CD14-positive monocyte (primary cell): ENCODE data around the gene PKP3. TPM values are rescaled to one million over a fixed set of nuclear protein-coding genes. Genes with fewer than 3 reads are reported as not detected.

Source experiments
- DNase-seq, 3 donors: peaks; one replicate each; pipeline ENCODE4 v3.0.0-alpha.2; 2011 to 2022
- H2AFZ ChIP-seq: 2 replicates; pipeline ENCODE4 v1.6.0; 2012; ENCODE audit warnings: mild to moderate bottlenecking, low read depth, low read length, inconsistent platforms; ENCODE audit not compliant: insufficient read depth, poor library complexity, severe bottlenecking
- H3K27ac ChIP-seq, 2 donors: 1 replicate in 1 of 2; 2 replicates in 1 of 2; pipeline ENCODE4 v1.5.1; 2012 to 2013; ENCODE audit warnings: low read length in 2 of 2, control low read depth in 1 of 2, inconsistent platforms in 1 of 2, low read depth in 1 of 2, mild to moderate bottlenecking in 1 of 2
- H3K27me3 ChIP-seq, 2 donors: one replicate each; pipeline versions ENCODE4 v1.6.0 to v1.6.1; 2011 to 2013; ENCODE audit warnings: low read length in 2 of 2; ENCODE audit not compliant: control insufficient read depth in 2 of 2, insufficient read depth in 2 of 2
- H3K36me3 ChIP-seq, 2 donors: replicated peaks in 1 of 2; 1 replicate in 1 of 2; 2 replicates in 1 of 2; pipeline versions ENCODE4 v1.5.1 to v1.6.1; 2012 to 2013; ENCODE audit warnings: low read length in 2 of 2, control low read depth in 1 of 2, inconsistent platforms in 1 of 2, mild to moderate bottlenecking in 1 of 2; ENCODE audit not compliant: insufficient read depth in 2 of 2, control insufficient read depth in 1 of 2
- H3K4me1 ChIP-seq, 2 donors: 1 replicate in 1 of 2; 2 replicates in 1 of 2; pipeline versions ENCODE4 v1.5.1 to v1.6.1; 2012 to 2013; ENCODE audit warnings: low read length in 2 of 2, control low read depth in 1 of 2, inconsistent platforms in 1 of 2, mild to moderate bottlenecking in 1 of 2, moderate library complexity in 1 of 2; ENCODE audit not compliant: insufficient read depth in 2 of 2, control insufficient read depth in 1 of 2
- H3K4me2 ChIP-seq: replicated peaks from 2 replicates; pipeline ENCODE3; 2012; ENCODE audit warnings: low read length, moderate library complexity, mild to moderate bottlenecking; ENCODE audit not compliant: poor library complexity, severe bottlenecking; ENCODE audit errors: extremely low read depth
- H3K4me3 ChIP-seq, 3 experiments: fragments of 200-600 bp in 1 of 3; sonication (generic) in 1 of 3; replicated peaks in 1 of 3; 1 replicate in 2 of 3; 2 replicates in 1 of 3; pipeline ENCODE4 v1.5.1; 2011 to 2013; ENCODE audit warnings: low read length in 3 of 3, mild to moderate bottlenecking in 3 of 3, control low read depth in 2 of 3, low read depth in 2 of 3, inconsistent platforms in 1 of 3, moderate library complexity in 1 of 3
- H3K79me2 ChIP-seq: 2 replicates; pipeline ENCODE4 v1.6.0; 2012; ENCODE audit warnings: mild to moderate bottlenecking, control low read depth, inconsistent platforms, low read length, moderate library complexity; ENCODE audit not compliant: insufficient read depth
- H3K9ac ChIP-seq: 2 replicates; pipeline ENCODE4 v1.6.0; 2017; ENCODE audit warnings: low read length, mild to moderate bottlenecking; ENCODE audit not compliant: insufficient read depth, poor library complexity, severe bottlenecking
- H3K9me3 ChIP-seq, 2 donors: replicated peaks in 1 of 2; 1 replicate in 1 of 2; 2 replicates in 1 of 2; pipeline versions ENCODE4 v1.5.1 to v1.6.1; 2012 to 2013; ENCODE audit warnings: low read length in 2 of 2, control low read depth in 1 of 2; ENCODE audit not compliant: control insufficient read depth in 1 of 2, insufficient read depth in 1 of 2
- H4K20me1 ChIP-seq: 2 replicates; pipeline ENCODE4 v1.6.0; 2012; ENCODE audit warnings: mild to moderate bottlenecking, low read length, control low read depth, moderate library complexity; ENCODE audit not compliant: insufficient read depth
- H3K27ac Mint-ChIP-seq, 7 donors: one replicate each; pipeline ENCODE4 v1.8.0; 2020; ENCODE audit warnings: mild to moderate bottlenecking in 7 of 7, mixed read lengths in 7 of 7, moderate library complexity in 6 of 7, inconsistent platforms in 2 of 7
- H3K27me3 Mint-ChIP-seq, 3 donors: one replicate each; pipeline ENCODE4 v1.8.0; 2021 to 2022; ENCODE audit warnings: low read depth in 3 of 3, mild to moderate bottlenecking in 3 of 3, mixed read lengths in 3 of 3, moderate library complexity in 3 of 3, inconsistent platforms in 1 of 3
- H3K36me3 Mint-ChIP-seq, 2 donors: one replicate each; pipeline ENCODE4 v1.8.0; 2020; ENCODE audit warnings: mixed read lengths in 2 of 2, inconsistent platforms in 1 of 2, mild to moderate bottlenecking in 1 of 2
- H3K4me1 Mint-ChIP-seq: one replicate; pipeline ENCODE4 v1.8.0; 2020; ENCODE audit warnings: mild to moderate bottlenecking, mixed read lengths
- H3K4me3 Mint-ChIP-seq, 2 donors: one replicate each; pipeline ENCODE4 v1.8.0; 2020; ENCODE audit warnings: mild to moderate bottlenecking in 2 of 2, mixed read lengths in 2 of 2, moderate library complexity in 1 of 2
- H3K9me3 Mint-ChIP-seq, 7 donors: one replicate each; pipeline ENCODE4 v1.8.0; 2020 to 2022; ENCODE audit warnings: mixed read lengths in 7 of 7, mild to moderate bottlenecking in 6 of 7, moderate library complexity in 6 of 7, inconsistent platforms in 2 of 7
- WGBS: methylation state at CpG from one replicate; pipeline ENCODE4 v1.1.5; 2013; ENCODE audit warnings: missing lambda C conversion rate; ENCODE audit not compliant: insufficient coverage; 5-methylcytosine and 5-hydroxymethylcytosine counted together
- intact Hi-C, 2 donors: fragments of 100-400 bp; cut with micrococcal nuclease; formaldehyde crosslinking; loops; one replicate each; pipeline versions ENCODE4 v1.15.0 to v1.15.1; 2023
- polyA plus RNA-seq, 3 donors: library from polyadenylated mRNA; depleted of rRNA in 1 of 3; unstranded in 2 of 3; stranded (reverse) in 1 of 3; fragments of 300-500 nt in 2 of 3; fragments of >200 nt in 1 of 3; fragmentation: Illumina TruSeq in 2 of 3; gene quantifications; 1 replicate in 2 of 3; 2 replicates in 1 of 3; pipeline ENCODE4 v1.2.3, GENCODE V29; 2012 to 2021
- TF ChIP-seq, protein P1 (sequence below): fragments of 200-600 bp; IDR thresholded peaks from one replicate; pipeline ENCODE4 v1.8.0; 2022; ENCODE audit warnings: antibody characterized with exemption, mild to moderate bottlenecking

Gene PKP3
- polyA plus RNA-seq, 3 donors = not detected

DNA sequence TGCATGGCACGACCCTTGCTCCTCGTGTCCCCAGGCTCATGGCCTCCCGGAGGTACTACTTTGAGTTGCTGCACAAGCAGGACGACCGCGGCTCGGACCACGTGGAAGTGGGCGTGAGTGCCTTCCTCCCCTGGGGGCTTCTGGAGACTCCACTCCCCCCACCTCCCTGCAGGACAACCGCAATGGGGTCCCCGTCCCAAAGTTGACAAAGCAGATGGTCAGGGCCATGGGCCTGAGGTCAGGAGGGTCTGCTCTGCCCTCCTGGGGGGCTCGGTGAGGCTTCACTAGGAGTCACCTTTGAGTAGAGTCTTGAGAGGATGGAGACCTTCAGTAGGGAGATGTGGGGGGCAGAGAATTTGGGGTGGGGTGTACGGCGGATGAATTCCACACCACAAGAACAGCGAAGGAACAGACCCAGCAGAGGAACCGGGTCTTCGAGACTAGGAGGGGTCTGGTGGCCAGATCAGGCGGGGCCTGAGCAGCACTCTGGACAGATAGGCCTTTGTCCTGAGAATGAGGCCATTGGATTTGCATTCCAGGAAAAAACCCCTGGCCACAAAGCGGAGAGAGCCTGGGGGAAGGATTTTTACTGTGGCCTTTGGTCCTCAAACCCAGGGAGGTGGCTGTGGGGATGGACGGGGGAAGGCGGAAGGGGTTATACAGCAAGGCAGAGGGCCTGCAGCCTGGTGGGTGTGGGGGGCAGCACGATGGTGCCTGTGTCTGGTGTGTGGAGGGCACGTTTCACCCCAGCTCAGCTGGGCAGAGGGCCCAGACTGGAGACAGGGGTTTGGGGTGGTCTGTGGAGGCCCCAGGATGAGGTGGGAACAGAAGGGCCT lies 20.1 kb upstream of the PKP3 start:
- Mint-ChIP-seq H3K4me1 (peaks cover 1% of the 10 kb centered on the region), H3K4me3 (no peak overlapping the region), H3K27me3 (peaks cover 21 to 27% (median 26%) of the 10 kb centered on the region in 3 donors), H3K27ac (no peak overlapping the region), H3K36me3 (no peaks in the 10 kb centered on the region), H3K9me3 (peaks cover 0 to 20% (median 5%) of the 10 kb centered on the region in 7 donors)
- 94% methylated on average over 20 of the region's 23 CpGs for WGBS
- TF ChIP-seq, protein P1, sequence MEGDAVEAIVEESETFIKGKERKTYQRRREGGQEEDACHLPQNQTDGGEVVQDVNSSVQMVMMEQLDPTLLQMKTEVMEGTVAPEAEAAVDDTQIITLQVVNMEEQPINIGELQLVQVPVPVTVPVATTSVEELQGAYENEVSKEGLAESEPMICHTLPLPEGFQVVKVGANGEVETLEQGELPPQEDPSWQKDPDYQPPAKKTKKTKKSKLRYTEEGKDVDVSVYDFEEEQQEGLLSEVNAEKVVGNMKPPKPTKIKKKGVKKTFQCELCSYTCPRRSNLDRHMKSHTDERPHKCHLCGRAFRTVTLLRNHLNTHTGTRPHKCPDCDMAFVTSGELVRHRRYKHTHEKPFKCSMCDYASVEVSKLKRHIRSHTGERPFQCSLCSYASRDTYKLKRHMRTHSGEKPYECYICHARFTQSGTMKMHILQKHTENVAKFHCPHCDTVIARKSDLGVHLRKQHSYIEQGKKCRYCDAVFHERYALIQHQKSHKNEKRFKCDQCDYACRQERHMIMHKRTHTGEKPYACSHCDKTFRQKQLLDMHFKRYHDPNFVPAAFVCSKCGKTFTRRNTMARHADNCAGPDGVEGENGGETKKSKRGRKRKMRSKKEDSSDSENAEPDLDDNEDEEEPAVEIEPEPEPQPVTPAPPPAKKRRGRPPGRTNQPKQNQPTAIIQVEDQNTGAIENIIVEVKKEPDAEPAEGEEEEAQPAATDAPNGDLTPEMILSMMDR = no peak
- Histone ChIP-seq H3K9ac (no peak overlapping the region), H3K4me3 (no peak overlapping the region), H3K36me3 (no peaks in the 10 kb centered on the region), H3K79me2 (no peaks in the 10 kb centered on the region), H3K9me3 (peaks cover 0 to 9% of the 10 kb centered on the region in 2 donors), H2AFZ (no peak overlapping the region), H3K27ac (no peak overlapping the region), H4K20me1 (no peaks in the 10 kb centered on the region), H3K4me2 (no peak overlapping the region), H3K27me3 (peaks cover 7 to 21% of the 10 kb centered on the region in 2 donors), H3K4me1 (no peaks in the 10 kb centered on the region)
- no peak for DNase-seq
- intact Hi-C loops = no loop called here

DNA sequence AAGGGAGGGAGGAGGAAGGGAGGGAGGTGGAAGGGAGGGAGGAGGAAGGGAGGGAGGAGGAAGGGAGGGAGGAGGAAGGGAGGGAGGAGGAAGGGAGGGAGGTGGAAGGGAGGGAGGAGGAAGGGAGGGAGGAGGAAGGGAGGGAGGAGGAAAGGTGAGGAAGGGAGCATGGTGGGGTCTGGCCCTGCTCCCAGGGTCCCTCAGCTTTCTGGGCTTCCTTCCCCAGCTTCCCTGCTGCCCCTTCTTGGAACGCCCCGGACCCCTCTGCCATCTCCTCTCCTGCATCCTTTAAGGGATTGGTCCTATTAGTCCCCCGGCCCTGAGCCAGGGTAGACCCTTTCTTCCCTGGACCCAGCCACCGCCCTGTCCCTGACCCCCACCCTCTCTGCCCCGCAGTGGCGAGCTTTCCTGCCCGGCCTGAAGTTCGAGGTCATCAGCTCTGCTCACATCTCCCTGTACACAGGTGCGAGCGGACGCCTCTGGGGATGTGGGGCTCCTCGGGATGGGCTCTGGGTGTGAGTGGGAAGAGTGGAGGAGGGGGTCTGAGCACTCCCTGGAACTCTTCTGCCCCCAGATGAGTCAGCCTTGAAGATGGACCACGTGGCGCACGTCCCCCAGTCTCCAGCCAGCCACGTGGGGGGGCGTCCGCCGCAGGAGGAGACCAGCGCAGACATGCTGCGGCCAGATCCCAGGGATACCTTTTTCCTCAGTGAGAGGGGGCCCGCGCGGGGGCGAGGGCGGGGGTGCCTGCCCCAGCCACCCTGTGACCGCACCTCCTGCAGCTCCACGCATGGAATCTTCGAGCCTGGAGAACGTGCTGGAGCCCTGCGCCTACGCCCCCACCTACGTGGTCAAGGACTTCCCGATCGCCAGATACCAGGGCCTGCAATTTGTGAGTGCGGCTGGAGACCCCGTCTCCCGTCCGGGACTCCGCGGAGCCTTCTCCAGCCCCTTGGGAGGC lies 18.7 kb upstream of the PKP3 start:
- H3K27me3 Mint-ChIP-seq = peaks cover 17 to 23% (median 22%) of the 10 kb centered on the region in 3 donors
- H3K27ac Mint-ChIP-seq = peak overlapping the region in 1 of 7 donors; percentile 57
- H3K4me1 Mint-ChIP-seq = no peaks in the 10 kb centered on the region
- H3K27me3 ChIP-seq = peaks cover 4 to 16% of the 10 kb centered on the region in 2 donors
- TF ChIP-seq, protein P1 = no peak
- no peak overlapping the region for H2AFZ ChIP-seq
- H3K9me3 Mint-ChIP-seq = peaks cover 6 to 25% (median 8%) of the 10 kb centered on the region in 7 donors
- no peak overlapping the region for H3K9ac ChIP-seq
- 94% methylated on average over 33 of the region's 41 CpGs for WGBS
- intact Hi-C loops = no loop called here
- H3K9me3 ChIP-seq = peaks cover 0 to 21% of the 10 kb centered on the region in 2 donors
- H3K36me3 Mint-ChIP-seq = no peaks in the 10 kb centered on the region
- no peaks in the 10 kb centered on the region for H3K79me2 ChIP-seq
- H3K4me2 ChIP-seq = no peak overlapping the region
- no peaks in the 10 kb centered on the region for H3K36me3 ChIP-seq
- DNase-seq = no peak
- no peak overlapping the region for H3K27ac ChIP-seq
- no peak overlapping the region for H3K4me3 ChIP-seq
- no peaks in the 10 kb centered on the region for H3K4me1 ChIP-seq
- H3K4me3 Mint-ChIP-seq = no peak overlapping the region
- H4K20me1 ChIP-seq = no peaks in the 10 kb centered on the region
